Smooth muscle cell of the pulmonary artery (primary cell): ENCODE results near the gene CHRNA9. TPM values are rescaled to one million over a fixed set of nuclear protein-coding genes. Genes with fewer than 3 reads are reported as not detected.

ENCODE experiments used
- total RNA-seq: library from RNA; depleted of rRNA; stranded (reverse); fragments of >200 nt; gene quantifications from 2 replicates; pipeline ENCODE4 v1.2.3, GENCODE V29; 2014

The CHRNA9 gene, protein sequence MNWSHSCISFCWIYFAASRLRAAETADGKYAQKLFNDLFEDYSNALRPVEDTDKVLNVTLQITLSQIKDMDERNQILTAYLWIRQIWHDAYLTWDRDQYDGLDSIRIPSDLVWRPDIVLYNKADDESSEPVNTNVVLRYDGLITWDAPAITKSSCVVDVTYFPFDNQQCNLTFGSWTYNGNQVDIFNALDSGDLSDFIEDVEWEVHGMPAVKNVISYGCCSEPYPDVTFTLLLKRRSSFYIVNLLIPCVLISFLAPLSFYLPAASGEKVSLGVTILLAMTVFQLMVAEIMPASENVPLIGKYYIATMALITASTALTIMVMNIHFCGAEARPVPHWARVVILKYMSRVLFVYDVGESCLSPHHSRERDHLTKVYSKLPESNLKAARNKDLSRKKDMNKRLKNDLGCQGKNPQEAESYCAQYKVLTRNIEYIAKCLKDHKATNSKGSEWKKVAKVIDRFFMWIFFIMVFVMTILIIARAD
- not detected in 2 replicates for total RNA-seq

DNA sequence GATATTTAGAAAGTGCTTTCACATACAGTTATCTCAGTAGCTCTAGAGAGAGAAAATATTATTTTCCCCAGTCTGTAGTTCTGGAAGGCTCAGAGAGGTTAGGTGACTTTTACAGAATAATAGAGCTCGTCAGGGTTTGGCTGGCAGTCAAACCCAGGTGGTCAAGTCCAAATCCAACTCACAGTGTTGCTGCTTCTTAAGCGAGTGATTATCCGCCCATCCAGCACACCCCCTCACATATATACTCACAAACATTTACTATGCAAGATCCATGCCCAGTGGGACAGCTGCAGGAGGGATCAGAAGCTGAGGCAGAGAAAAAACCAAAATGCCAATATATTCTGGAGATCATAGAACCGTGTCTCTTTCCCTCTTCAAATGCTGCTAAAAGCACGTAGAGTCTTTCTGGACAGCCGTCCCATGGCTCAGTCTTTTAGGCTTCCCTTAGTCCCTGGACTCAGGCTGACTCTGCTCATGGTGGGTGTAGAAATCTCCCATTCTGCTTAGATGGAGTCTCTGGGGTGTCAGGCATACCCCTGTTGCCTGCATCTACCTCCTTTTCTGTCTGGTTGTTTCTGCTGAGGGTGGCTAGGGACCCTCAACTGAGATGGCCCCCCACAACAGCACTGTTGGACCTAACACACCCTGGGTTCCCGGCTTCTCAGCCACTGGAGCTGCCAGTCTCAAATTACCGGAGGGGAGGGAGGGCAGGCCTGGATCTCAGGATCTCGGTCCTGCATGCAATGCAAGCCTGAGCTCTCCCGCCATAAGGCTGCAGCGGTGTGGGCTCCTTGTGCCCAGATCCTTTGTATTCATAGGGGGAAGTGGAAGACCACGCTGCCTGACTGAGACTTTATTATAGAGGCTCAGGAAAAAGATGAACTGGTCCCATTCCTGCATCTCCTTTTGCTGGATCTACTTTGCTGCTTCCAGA is at the start of gene CHRNA9:
CHRNA9 (plus strand) TSS at position 743 of the 934 bp plus-strand sequence; CDS start at position 878, 135 bp downstream.

Other genes with a start within 250 kb of the CHRNA9 start
- gene RHOH, start 138.3 kb upstream of the CHRNA9 start, total RNA-seq = not detected in 2 replicates